MM.1S (cell line): ENCODE measurements around the gene CERKL.

Experiments used
- DNase-seq: peaks from one replicate; pipeline ENCODE4 v3.0.0-alpha.2; 2015
- H2AFZ ChIP-seq: fragments of 300-600 bp; sonication (generic); 2 replicates; pipeline ENCODE4 v1.6.0; 2016; ENCODE audit warnings: antibody characterized with exemption, low read length
- H3F3A ChIP-seq: fragments of 300-600 bp; sonication (generic); 2 replicates; pipeline ENCODE4 v1.6.1; 2016; ENCODE audit warnings: mild to moderate bottlenecking, antibody characterized with exemption, low read length, moderate library complexity, mixed read lengths; ENCODE audit not compliant: insufficient read depth
- H3K27ac ChIP-seq: fragments of 300-600 bp; sonication (generic); 2 replicates; pipeline ENCODE4 v1.5.1; 2016; ENCODE audit warnings: mild to moderate bottlenecking, low read length
- H3K27me3 ChIP-seq: fragments of 300-600 bp; sonication (generic); replicated peaks from 2 replicates; pipeline ENCODE4 v1.6.0; 2016; ENCODE audit warnings: low read length; ENCODE audit not compliant: insufficient read depth
- H3K36me3 ChIP-seq: fragments of 300-600 bp; sonication (generic); replicated peaks from 2 replicates; pipeline ENCODE4 v1.6.1; 2016; ENCODE audit warnings: mild to moderate bottlenecking, low read length, mixed read lengths; ENCODE audit not compliant: insufficient read depth
- H3K4me1 ChIP-seq: fragments of 300-600 bp; sonication (generic); 2 replicates; pipeline ENCODE4 v1.6.1; 2016; ENCODE audit warnings: low read length, mixed read lengths
- H3K4me2 ChIP-seq: fragments of 300-600 bp; sonication (generic); 2 replicates; pipeline ENCODE4 v1.6.0; 2016; ENCODE audit warnings: low read depth, low read length
- H3K4me3 ChIP-seq: fragments of 300-600 bp; sonication (generic); 2 replicates; pipeline ENCODE4 v1.5.1; 2016; ENCODE audit warnings: low read length, mixed read lengths
- H3K79me2 ChIP-seq: fragments of 300-600 bp; sonication (generic); 2 replicates; pipeline ENCODE4 v1.6.1; 2016; ENCODE audit warnings: mixed run types, low read length, mixed read lengths
- H3K9ac ChIP-seq: fragments of 300-600 bp; sonication (generic); 2 replicates; pipeline ENCODE4 v1.6.1; 2016; ENCODE audit warnings: low read length, mixed read lengths
- H3K9me2 ChIP-seq: fragments of 300-600 bp; sonication (generic); replicated peaks from 2 replicates; pipeline ENCODE4 v1.6.1; 2016; ENCODE audit warnings: mild to moderate bottlenecking, low read length, mixed read lengths; ENCODE audit not compliant: insufficient read depth
- H3K9me3 ChIP-seq: fragments of 300-600 bp; sonication (generic); replicated peaks from 2 replicates; pipeline ENCODE4 v1.6.1; 2016; ENCODE audit warnings: mild to moderate bottlenecking, low read length, mixed read lengths; ENCODE audit not compliant: insufficient read depth
- H4K20me1 ChIP-seq: fragments of 300-600 bp; sonication (generic); 2 replicates; pipeline ENCODE4 v1.6.1; 2016; ENCODE audit warnings: mild to moderate bottlenecking, low read length, moderate library complexity, mixed read lengths; ENCODE audit not compliant: insufficient read depth
- EZH2 ChIP-seq: fragments of 300-600 bp; sonication (generic); optimal IDR thresholded peaks from 2 replicates; pipeline ENCODE3; 2017; ENCODE audit warnings: low read depth, mild to moderate bottlenecking, antibody characterized with exemption, low read length, mixed read lengths
- EZH2phosphoT487 ChIP-seq: fragments of 300-600 bp; sonication (generic); IDR thresholded peaks from 2 replicates; pipeline ENCODE4 v1.6.1; 2018; ENCODE audit warnings: antibody characterized with exemption, low read length
- TF ChIP-seq, protein P1 (sequence below): fragments of 300-600 bp; sonication (generic); IDR thresholded peaks from 2 replicates; pipeline ENCODE4 v1.5.1; 2016; ENCODE audit warnings: antibody characterized with exemption, low read length, mixed read lengths

The CERKL gene

DNA sequence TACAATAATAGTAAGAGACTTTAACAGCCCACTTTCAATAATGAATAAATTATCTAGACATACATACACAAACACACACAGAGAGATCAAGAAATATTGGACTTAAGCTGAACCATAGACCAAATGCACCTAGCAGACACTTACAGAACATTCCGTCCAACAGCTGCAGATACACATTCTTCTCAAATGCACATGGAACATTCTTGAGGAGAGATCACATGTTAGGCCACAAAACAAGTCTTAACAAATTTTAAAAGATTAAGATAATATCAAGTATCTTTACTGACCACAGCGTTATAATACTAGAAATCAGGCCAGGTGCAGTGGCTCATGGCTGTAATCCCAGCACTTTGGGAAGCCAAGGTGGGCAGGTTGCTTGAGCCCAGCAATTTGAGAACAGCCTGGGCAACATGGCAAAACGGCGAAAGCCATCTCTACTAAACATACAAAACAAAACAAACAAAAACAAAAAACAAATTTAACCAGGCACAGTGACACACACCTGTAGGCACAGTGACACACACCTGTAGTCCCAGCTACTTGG, 7.4 kb downstream of the CERKL start:
- no peaks in the 10 kb centered on the region for H3K9me3 ChIP-seq
- DNase-seq: no peak
- no peaks in the 10 kb centered on the region for H3K27me3 ChIP-seq
- TF ChIP-seq, protein P1, sequence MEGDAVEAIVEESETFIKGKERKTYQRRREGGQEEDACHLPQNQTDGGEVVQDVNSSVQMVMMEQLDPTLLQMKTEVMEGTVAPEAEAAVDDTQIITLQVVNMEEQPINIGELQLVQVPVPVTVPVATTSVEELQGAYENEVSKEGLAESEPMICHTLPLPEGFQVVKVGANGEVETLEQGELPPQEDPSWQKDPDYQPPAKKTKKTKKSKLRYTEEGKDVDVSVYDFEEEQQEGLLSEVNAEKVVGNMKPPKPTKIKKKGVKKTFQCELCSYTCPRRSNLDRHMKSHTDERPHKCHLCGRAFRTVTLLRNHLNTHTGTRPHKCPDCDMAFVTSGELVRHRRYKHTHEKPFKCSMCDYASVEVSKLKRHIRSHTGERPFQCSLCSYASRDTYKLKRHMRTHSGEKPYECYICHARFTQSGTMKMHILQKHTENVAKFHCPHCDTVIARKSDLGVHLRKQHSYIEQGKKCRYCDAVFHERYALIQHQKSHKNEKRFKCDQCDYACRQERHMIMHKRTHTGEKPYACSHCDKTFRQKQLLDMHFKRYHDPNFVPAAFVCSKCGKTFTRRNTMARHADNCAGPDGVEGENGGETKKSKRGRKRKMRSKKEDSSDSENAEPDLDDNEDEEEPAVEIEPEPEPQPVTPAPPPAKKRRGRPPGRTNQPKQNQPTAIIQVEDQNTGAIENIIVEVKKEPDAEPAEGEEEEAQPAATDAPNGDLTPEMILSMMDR: no peak
- TF ChIP-seq EZH2phosphoT487 (no peak), EZH2 (no peak)
- no peaks in the 10 kb centered on the region for H3K79me2 ChIP-seq
- H3K27ac ChIP-seq: no peak overlapping the region
- H3K4me3 ChIP-seq: no peak overlapping the region
- no peak overlapping the region for H3K9ac ChIP-seq
- no peaks in the 10 kb centered on the region for H3F3A ChIP-seq
- no peaks in the 10 kb centered on the region for H3K36me3 ChIP-seq
- no peaks in the 10 kb centered on the region for H3K9me2 ChIP-seq
- H4K20me1 ChIP-seq: no peaks in the 10 kb centered on the region
- H3K4me1 ChIP-seq: no peaks in the 10 kb centered on the region
- H2AFZ ChIP-seq: no peak overlapping the region
- H3K4me2 ChIP-seq: no peak overlapping the region

DNA sequence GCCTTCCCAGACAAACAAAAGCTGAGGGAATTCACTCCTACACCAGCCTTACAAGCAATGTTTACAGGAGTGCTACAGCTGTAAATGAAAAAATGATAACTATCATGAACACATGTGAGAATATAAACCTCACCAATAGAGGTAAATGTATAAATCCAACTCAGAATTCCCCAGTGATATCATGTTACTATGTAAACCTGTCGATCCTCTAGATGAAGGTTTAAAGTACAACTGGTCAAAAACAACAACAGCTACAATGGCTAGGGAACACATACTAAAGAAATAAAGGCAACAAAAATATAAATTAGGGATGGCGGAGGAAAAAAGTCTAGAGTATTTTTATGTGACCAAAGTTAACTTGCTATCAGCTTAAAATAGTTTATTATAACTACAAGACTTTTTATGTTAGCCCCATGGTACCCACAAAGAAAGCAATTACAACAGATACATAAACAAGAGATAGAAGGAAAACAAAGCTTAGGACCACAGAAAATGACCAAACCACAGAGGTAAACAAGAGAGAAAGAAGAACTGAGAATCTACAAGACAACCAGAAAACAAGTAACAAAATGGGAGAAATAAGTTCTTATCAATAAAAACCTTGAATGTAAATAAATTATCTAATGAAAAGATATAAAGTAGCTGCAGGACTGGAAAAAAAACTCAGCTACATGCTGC, 8.3 kb downstream of the CERKL start:
- Histone ChIP-seq H3K4me3 (no peak overlapping the region), H3K27ac (no peak overlapping the region), H3K9me2 (no peaks in the 10 kb centered on the region), H3K4me1 (no peaks in the 10 kb centered on the region), H4K20me1 (no peaks in the 10 kb centered on the region), H3K9ac (no peak overlapping the region), H2AFZ (no peak overlapping the region), H3K27me3 (no peaks in the 10 kb centered on the region), H3K9me3 (no peaks in the 10 kb centered on the region), H3K4me2 (no peak overlapping the region), H3K36me3 (no peaks in the 10 kb centered on the region), H3F3A (no peaks in the 10 kb centered on the region), H3K79me2 (no peaks in the 10 kb centered on the region)
- TF ChIP-seq, protein P1: no peak
- no peak for DNase-seq

DNA sequence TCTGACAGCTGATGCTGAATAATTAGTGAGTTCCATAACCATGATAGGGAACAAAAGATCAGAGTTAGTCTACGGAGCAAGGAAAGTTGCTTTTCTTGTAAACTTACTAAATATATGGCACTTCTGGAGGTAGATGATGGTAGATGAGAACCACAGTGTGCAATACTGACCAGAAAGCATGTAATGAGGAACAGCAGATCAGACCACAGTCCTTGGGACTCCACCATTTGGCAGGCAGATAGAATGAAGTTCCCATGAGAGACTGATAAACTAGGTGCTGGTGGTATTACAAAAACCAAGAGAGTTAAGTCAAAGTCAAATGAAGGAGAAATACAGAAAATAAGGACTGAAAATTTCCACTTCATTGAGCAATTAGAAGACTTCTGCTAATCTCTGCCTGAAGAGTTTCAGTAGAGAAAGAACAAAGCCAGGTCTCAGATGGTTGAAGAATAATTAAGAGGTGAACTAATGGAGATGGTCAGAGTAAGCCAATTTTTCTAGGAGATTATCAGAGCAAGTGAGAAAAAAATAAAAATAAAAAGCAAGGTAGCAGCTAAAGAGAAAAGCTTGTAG, 10.4 kb downstream of the CERKL start:
- H3K4me3 ChIP-seq: no peak overlapping the region
- H3K79me2 ChIP-seq: no peaks in the 10 kb centered on the region
- no peaks in the 10 kb centered on the region for H3K9me3 ChIP-seq
- no peaks in the 10 kb centered on the region for H4K20me1 ChIP-seq
- no peak for DNase-seq
- H3K9ac ChIP-seq: no peak overlapping the region
- TF ChIP-seq EZH2phosphoT487 (no peak), EZH2 (no peak)
- TF ChIP-seq, protein P1: no peak
- H3K4me1 ChIP-seq: no peaks in the 10 kb centered on the region
- no peaks in the 10 kb centered on the region for H3K9me2 ChIP-seq
- no peaks in the 10 kb centered on the region for H3K27me3 ChIP-seq
- no peak overlapping the region for H2AFZ ChIP-seq
- H3K27ac ChIP-seq: no peak overlapping the region
- H3K36me3 ChIP-seq: no peaks in the 10 kb centered on the region
- no peaks in the 10 kb centered on the region for H3F3A ChIP-seq
- no peak overlapping the region for H3K4me2 ChIP-seq
